ENCODE data around the gene APOL6.
"Not testable (repeated sequence)": the region's sequence is repeated elsewhere in the genome, so short reads cannot be mapped to it uniquely, and the experiment has no call there.

Gene APOL6

GRCh38 chr22:35666699-35667098, 18.5 kb downstream of the APOL6 start:
- H3K4ac ChIP-seq (ENCODE audit: low read depth, low read length); H3K18ac ChIP-seq (ENCODE audit: low read length); H2AK5ac ChIP-seq (ENCODE audit: low read length); H3K36me3 ChIP-seq (ENCODE audit: control insufficient read depth in 1 of 2, insufficient read depth in 2 of 2, low read length in 2 of 2); DNase-seq; H3K23ac ChIP-seq (ENCODE audit: low read length); H2BK12ac ChIP-seq (ENCODE audit: low read length); H2BK5ac ChIP-seq (ENCODE audit: low read depth, low read length, poor library complexity); H3K4me1 ChIP-seq (ENCODE audit: control insufficient read depth in 1 of 2, insufficient read depth in 2 of 2, low read length in 2 of 2); H4K12ac ChIP-seq (ENCODE audit: low read depth, low read length); H3K79me2 ChIP-seq (ENCODE audit: control insufficient read depth, insufficient read depth, low read length, poor library complexity); H3K79me1 ChIP-seq (ENCODE audit: low read length); H3K4me3 ChIP-seq (ENCODE audit: low read depth, low read length); H4K91ac ChIP-seq (ENCODE audit: low read depth, low read length); H3K27ac ChIP-seq (ENCODE audit: low read depth, low read length); H2AFZ ChIP-seq (ENCODE audit: insufficient read depth, low read length, poor library complexity); H4K8ac ChIP-seq (ENCODE audit: low read depth, low read length); H3K9ac ChIP-seq (ENCODE audit: low read length); H3K9me3 ChIP-seq (ENCODE audit: insufficient read depth, low read depth, low read length); H3K4me2 ChIP-seq (ENCODE audit: low read length); H3K14ac ChIP-seq (ENCODE audit: low read length); H3K27me3 ChIP-seq (ENCODE audit: insufficient read depth, low read length); H2BK120ac ChIP-seq (ENCODE audit: insufficient read depth, low read length, poor library complexity): not testable (repeated sequence)
- no CpG with 5 or more reads among the region's 1 CpG for WGBS (ENCODE audit: extremely low coverage, insufficient coverage, insufficient read length)

DNA sequence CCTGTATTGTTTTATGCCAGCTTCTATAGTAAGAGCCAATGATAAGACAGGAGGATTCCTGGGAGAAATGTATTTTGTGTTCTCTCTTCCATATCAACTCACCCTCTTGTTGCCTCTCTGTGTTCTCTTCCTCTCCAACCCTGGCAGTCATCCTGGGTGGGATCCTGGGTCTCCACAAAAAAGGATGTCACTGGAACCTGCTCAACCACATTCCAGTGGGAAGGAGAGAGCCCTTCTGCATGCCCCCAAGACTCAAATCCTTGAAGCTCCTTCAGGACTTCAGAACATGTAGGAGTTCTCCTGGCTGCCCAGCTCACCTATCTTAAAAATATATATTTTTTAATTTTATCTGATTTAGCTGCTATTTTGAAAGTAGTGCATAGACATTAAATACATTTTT, 26.1 kb downstream of the APOL6 start:
- no peak overlapping the region for H3K18ac ChIP-seq (ENCODE audit: low read length)
- H3K4me2 ChIP-seq (ENCODE audit: low read length): no peak overlapping the region
- peaks cover 2% of the 10 kb centered on the region for H3K9me3 ChIP-seq (ENCODE audit: insufficient read depth, low read depth, low read length)
- H2BK5ac ChIP-seq (ENCODE audit: low read depth, low read length, poor library complexity): no peak overlapping the region
- H2BK12ac ChIP-seq (ENCODE audit: low read length): no peak overlapping the region
- no peak overlapping the region for H4K12ac ChIP-seq (ENCODE audit: low read depth, low read length)
- no peaks in the 10 kb centered on the region for H3K27me3 ChIP-seq (ENCODE audit: insufficient read depth, low read length)
- no peak for DNase-seq
- no peak overlapping the region for H3K23ac ChIP-seq (ENCODE audit: low read length)
- no peak overlapping the region for H2AK5ac ChIP-seq (ENCODE audit: low read length)
- H3K4me1 ChIP-seq (ENCODE audit: control insufficient read depth in 1 of 2, insufficient read depth in 2 of 2, low read length in 2 of 2): peaks cover 0 to 4% of the 10 kb centered on the region in 2 experiments
- H3K14ac ChIP-seq (ENCODE audit: low read length): no peak overlapping the region
- H3K36me3 ChIP-seq (ENCODE audit: control insufficient read depth in 1 of 2, insufficient read depth in 2 of 2, low read length in 2 of 2): peaks cover 0 to 2% of the 10 kb centered on the region in 2 experiments
- no peaks in the 10 kb centered on the region for H3K79me1 ChIP-seq (ENCODE audit: low read length)
- H3K79me2 ChIP-seq (ENCODE audit: control insufficient read depth, insufficient read depth, low read length, poor library complexity): no peaks in the 10 kb centered on the region
- no peak overlapping the region for H3K27ac ChIP-seq (ENCODE audit: low read depth, low read length)
- H4K91ac ChIP-seq (ENCODE audit: low read depth, low read length): no peak overlapping the region
- H3K9ac ChIP-seq (ENCODE audit: low read length): no peak overlapping the region
- no peak overlapping the region for H2AFZ ChIP-seq (ENCODE audit: insufficient read depth, low read length, poor library complexity)
- H4K8ac ChIP-seq (ENCODE audit: low read depth, low read length): no peak overlapping the region
- H2BK120ac ChIP-seq (ENCODE audit: insufficient read depth, low read length, poor library complexity): no peak overlapping the region
- no peak overlapping the region for H3K4ac ChIP-seq (ENCODE audit: low read depth, low read length)
- no peak overlapping the region for H3K4me3 ChIP-seq (ENCODE audit: low read depth, low read length)

DNA sequence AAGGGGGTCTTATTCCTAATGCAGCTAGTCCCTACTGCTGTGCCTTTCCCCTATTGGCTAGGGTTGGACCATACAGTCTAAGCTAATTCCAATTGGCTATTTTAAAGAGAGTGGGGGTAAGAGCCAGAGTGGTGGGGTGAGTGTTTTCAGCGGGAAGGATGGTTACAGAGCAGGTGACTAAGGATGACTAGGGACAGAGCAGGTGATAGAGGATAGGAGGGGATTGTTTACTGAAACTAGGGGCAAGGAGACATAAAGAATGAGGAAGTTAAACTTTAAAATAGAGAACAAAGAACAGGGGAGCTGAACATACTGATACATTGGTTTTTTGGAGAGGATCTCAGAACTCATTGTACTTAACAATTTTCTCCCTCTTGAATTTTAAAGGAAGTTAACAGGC, 27.8 kb downstream of the APOL6 start:
- not testable (repeated sequence) for H3K27ac ChIP-seq (ENCODE audit: low read depth, low read length); H3K4ac ChIP-seq (ENCODE audit: low read depth, low read length); H2BK12ac ChIP-seq (ENCODE audit: low read length); H3K4me1 ChIP-seq (ENCODE audit: control insufficient read depth in 1 of 2, insufficient read depth in 2 of 2, low read length in 2 of 2); H3K4me3 ChIP-seq (ENCODE audit: low read depth, low read length); H3K4me2 ChIP-seq (ENCODE audit: low read length); H2AK5ac ChIP-seq (ENCODE audit: low read length); H2AFZ ChIP-seq (ENCODE audit: insufficient read depth, low read length, poor library complexity); H2BK120ac ChIP-seq (ENCODE audit: insufficient read depth, low read length, poor library complexity); H3K36me3 ChIP-seq (ENCODE audit: control insufficient read depth in 1 of 2, insufficient read depth in 2 of 2, low read length in 2 of 2); H3K9me3 ChIP-seq (ENCODE audit: insufficient read depth, low read depth, low read length); H4K12ac ChIP-seq (ENCODE audit: low read depth, low read length); H3K14ac ChIP-seq (ENCODE audit: low read length); H3K27me3 ChIP-seq (ENCODE audit: insufficient read depth, low read length); DNase-seq; H4K8ac ChIP-seq (ENCODE audit: low read depth, low read length); H3K79me1 ChIP-seq (ENCODE audit: low read length); H3K23ac ChIP-seq (ENCODE audit: low read length); H4K91ac ChIP-seq (ENCODE audit: low read depth, low read length); H3K9ac ChIP-seq (ENCODE audit: low read length); H3K79me2 ChIP-seq (ENCODE audit: control insufficient read depth, insufficient read depth, low read length, poor library complexity); H3K18ac ChIP-seq (ENCODE audit: low read length); H2BK5ac ChIP-seq (ENCODE audit: low read depth, low read length, poor library complexity)
- WGBS (ENCODE audit: extremely low coverage, insufficient coverage, insufficient read length): no CpG with 5 or more reads among the region's 1 CpG

GRCh38 chr22:35677460-35678187, 29.4 kb downstream of the APOL6 start:
- Histone ChIP-seq H2AFZ (ENCODE audit: insufficient read depth, low read length, poor library complexity) (no peak overlapping the region), H3K27me3 (ENCODE audit: insufficient read depth, low read length) (no peaks in the 10 kb centered on the region), H3K79me2 (ENCODE audit: control insufficient read depth, insufficient read depth, low read length, poor library complexity) (no peaks in the 10 kb centered on the region), H4K91ac (ENCODE audit: low read depth, low read length) (no peak overlapping the region), H2BK120ac (ENCODE audit: insufficient read depth, low read length, poor library complexity) (no peak overlapping the region), H3K4me2 (ENCODE audit: low read length) (no peak overlapping the region), H3K4me3 (ENCODE audit: low read depth, low read length) (no peak overlapping the region), H3K23ac (ENCODE audit: low read length) (no peak overlapping the region), H3K4ac (ENCODE audit: low read depth, low read length) (no peak overlapping the region), H3K4me1 (ENCODE audit: control insufficient read depth in 1 of 2, insufficient read depth in 2 of 2, low read length in 2 of 2) (peaks cover 0 to 4% of the 10 kb centered on the region in 2 experiments), H3K79me1 (ENCODE audit: low read length) (peaks cover 3% of the 10 kb centered on the region), H2AK5ac (ENCODE audit: low read length) (no peak overlapping the region), H4K8ac (ENCODE audit: low read depth, low read length) (no peak overlapping the region), H4K12ac (ENCODE audit: low read depth, low read length) (no peak overlapping the region), H2BK12ac (ENCODE audit: low read length) (no peak overlapping the region), H3K9ac (ENCODE audit: low read length) (no peak overlapping the region), H3K27ac (ENCODE audit: low read depth, low read length) (no peak overlapping the region), H2BK5ac (ENCODE audit: low read depth, low read length, poor library complexity) (no peak overlapping the region), H3K36me3 (ENCODE audit: control insufficient read depth in 1 of 2, insufficient read depth in 2 of 2, low read length in 2 of 2) (peaks cover 0 to 2% of the 10 kb centered on the region in 2 experiments), H3K14ac (ENCODE audit: low read length) (no peak overlapping the region), H3K9me3 (ENCODE audit: insufficient read depth, low read depth, low read length) (no peaks in the 10 kb centered on the region), H3K18ac (ENCODE audit: low read length) (no peak overlapping the region)
- WGBS (ENCODE audit: extremely low coverage, insufficient coverage, insufficient read length): no CpG with 5 or more reads among the region's 7 CpGs
- DNase-seq: no peak

Data from trophoblast cell (in vitro differentiated cells and primary cell).